ENCODE data around the gene POLR3F.
"Not testable (repeated sequence)": the region's sequence is repeated elsewhere in the genome, so short reads cannot be mapped to it uniquely, and the experiment has no call there.

Gene POLR3F

GRCh38 chr20:18481596-18481995 lies 14.4 kb downstream of the POLR3F start:
- Mint-ChIP-seq H3K27ac (no peak overlapping the region), H3K27me3 (no peaks in the 10 kb centered on the region), H3K36me3 (peaks cover 2% of the 10 kb centered on the region), H3K4me1 (ENCODE audit: low read depth) (no peaks in the 10 kb centered on the region), H3K9me3 (ENCODE audit: low read depth) (no peaks in the 10 kb centered on the region), H3K4me3 (no peak overlapping the region)

GRCh38 chr20:18488301-18488700 lies 21.1 kb downstream of the POLR3F start:
- no peaks in the 10 kb centered on the region for H3K9me3 Mint-ChIP-seq (ENCODE audit: low read depth)

DNA sequence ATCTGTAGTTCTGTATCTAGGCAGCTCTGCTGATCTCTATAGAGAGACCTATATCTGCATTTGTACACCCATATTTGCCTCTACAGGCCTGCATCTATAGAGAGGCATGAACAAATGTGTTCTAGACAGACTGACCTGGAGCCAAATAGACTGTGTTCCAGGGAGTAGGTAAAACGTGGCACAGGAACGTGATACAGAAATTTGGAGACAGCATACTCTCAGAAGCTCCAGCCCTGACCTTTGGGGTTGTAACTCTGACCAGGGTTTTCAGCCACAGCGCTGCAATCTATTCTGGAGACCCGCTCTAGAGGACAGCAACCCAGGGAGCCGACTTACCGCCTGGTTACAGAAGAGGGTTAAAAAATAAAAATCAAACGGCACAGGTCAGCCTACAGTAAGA lies 28.9 kb downstream of the POLR3F start:
- no peaks in the 10 kb centered on the region for H3K9me3 Mint-ChIP-seq (ENCODE audit: low read depth)
- H3K4me1 Mint-ChIP-seq (ENCODE audit: low read depth): peaks cover 18% of the 10 kb centered on the region
- H3K36me3 Mint-ChIP-seq: peaks cover 12% of the 10 kb centered on the region
- no peaks in the 10 kb centered on the region for H3K27me3 Mint-ChIP-seq
- H3K4me3 Mint-ChIP-seq: peak overlapping the region; percentile 97
- no peak overlapping the region for H3K27ac Mint-ChIP-seq

More at GRCh38 chr20:18488301-18488700, 21.1 kb downstream of the POLR3F start:
- peaks cover 1% of the 10 kb centered on the region for H3K4me1 Mint-ChIP-seq (ENCODE audit: low read depth)
- no peak overlapping the region for H3K27ac Mint-ChIP-seq
- H3K36me3 Mint-ChIP-seq: peaks cover 10% of the 10 kb centered on the region
- H3K27me3 Mint-ChIP-seq: no peaks in the 10 kb centered on the region
- H3K4me3 Mint-ChIP-seq: no peak overlapping the region

DNA sequence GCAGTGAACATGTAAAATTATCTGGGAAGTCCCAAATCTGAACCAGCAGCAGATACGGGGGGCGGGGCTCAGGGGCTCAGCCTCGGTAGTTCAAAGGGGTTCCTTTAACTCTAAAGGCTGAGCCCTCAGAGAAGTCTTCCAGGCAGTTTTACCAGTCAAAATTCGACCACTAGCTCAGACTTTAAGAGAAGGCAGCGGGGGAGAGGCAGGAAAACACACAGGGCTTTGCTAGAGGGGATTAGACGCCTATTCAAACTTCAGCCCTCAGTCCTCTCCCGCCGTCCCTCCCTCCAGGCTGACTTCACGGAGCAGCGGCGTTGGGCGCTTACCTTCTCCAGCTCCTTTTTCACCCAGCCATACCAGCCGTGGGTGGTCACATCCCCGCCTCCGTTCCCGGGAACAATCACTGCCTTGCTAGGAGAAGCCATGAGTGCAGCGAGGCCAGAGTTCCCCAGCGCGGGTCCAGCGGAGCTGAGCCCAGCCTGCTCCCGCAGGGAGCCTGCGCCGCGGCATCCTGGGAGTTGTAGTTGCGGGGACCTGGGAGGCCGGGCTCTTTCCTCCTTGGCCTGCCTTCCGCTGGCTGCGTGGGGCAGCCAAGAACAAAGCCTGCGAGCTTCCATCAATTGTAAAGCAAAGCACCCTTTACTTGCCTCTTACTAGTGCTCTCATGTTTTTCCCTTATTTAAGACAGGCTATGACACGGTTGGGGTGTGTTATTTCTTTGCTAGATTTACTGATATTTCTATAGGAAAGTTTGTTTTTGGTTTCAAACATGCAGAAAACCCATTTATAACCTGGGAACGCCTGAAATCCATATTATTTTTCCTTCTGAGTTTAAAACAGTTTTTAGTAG lies 29.8 kb downstream of the POLR3F start, which contains the start of gene RBBP9:
Gene RBBP9 (minus strand): TSS at position 486 of the 853 bp plus-strand sequence. CDS start 58 bp downstream, at position 428.
- H3K36me3 Mint-ChIP-seq: peaks cover 12% of the 10 kb centered on the region
- H3K4me3 Mint-ChIP-seq: peak within 1 kb of the TSS; percentile 97
- peak within 1 kb of the TSS; percentile 85 for H3K27ac Mint-ChIP-seq
- H3K4me1 Mint-ChIP-seq (ENCODE audit: low read depth): peaks cover 18% of the 10 kb centered on the region
- no peaks in the 10 kb centered on the region for H3K9me3 Mint-ChIP-seq (ENCODE audit: low read depth)
- no peaks in the 10 kb centered on the region for H3K27me3 Mint-ChIP-seq

- Mint-ChIP-seq H3K4me1 (ENCODE audit: low read depth) (peaks cover 18% of the 10 kb centered on the region), H3K4me3 (peak overlapping the region; percentile 97), H3K36me3 (peaks cover 9% of the 10 kb centered on the region), H3K27me3 (peaks cover 3% of the 10 kb centered on the region), H3K27ac (peak overlapping the region; percentile 85), H3K9me3 (ENCODE audit: low read depth) (no peaks in the 10 kb centered on the region)
Observed at GRCh38 chr20:18497603-18498002, 30.4 kb downstream of the POLR3F start.

DNA sequence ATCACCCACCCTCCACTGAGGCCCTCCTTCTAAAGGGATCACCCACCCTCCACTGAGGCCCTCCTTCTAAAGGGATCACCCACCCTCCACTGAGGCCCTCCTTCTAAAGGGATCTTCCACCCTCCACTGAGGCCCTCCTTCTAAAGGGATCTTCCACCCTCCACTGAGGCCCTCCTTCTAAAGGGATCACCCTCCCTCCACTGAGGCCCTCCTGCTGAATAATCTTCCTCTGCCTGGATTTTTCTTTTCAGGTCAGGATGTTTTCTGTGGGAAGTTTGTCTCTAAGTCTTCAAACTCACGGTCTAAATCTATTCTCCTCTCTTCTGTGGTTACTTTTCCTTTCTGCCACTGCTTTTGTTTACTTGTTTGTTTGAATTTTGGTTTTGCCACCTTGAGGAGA lies 34.5 kb downstream of the POLR3F start:
- H3K4me1 Mint-ChIP-seq (ENCODE audit: low read depth); H3K4me3 Mint-ChIP-seq; H3K27ac Mint-ChIP-seq; H3K36me3 Mint-ChIP-seq; H3K9me3 Mint-ChIP-seq (ENCODE audit: low read depth); H3K27me3 Mint-ChIP-seq: not testable (repeated sequence)

GRCh38 chr20:18504479-18505060 lies 37.4 kb downstream of the POLR3F start:
- H3K36me3 Mint-ChIP-seq: peaks cover 3% of the 10 kb centered on the region
- H3K9me3 Mint-ChIP-seq (ENCODE audit: low read depth): no peaks in the 10 kb centered on the region
- peaks cover 3% of the 10 kb centered on the region for H3K27me3 Mint-ChIP-seq
- no peak overlapping the region for H3K27ac Mint-ChIP-seq
- H3K4me3 Mint-ChIP-seq: no peak overlapping the region
- H3K4me1 Mint-ChIP-seq (ENCODE audit: low read depth): peaks cover 23% of the 10 kb centered on the region

DNA sequence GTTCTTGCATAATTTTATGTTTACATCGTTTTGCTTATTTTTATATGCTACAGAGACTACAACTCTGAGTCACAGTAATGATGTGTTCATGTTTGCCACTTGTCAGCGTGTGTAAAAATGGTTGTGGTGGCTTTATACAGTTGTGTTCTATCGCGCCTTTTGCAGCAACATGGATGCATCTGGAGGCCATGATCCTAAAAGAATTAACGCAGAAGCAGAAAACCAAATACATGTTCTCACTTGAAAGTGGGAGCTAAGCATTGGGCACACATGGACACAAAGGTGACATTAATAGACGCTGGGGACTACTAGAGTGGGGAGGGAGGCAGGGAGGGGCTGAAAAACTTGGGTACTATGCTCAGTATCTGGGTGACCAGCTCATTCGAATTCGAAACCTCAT lies 39.6 kb downstream of the POLR3F start:
- H3K36me3 Mint-ChIP-seq: peaks cover 7% of the 10 kb centered on the region
- no peaks in the 10 kb centered on the region for H3K9me3 Mint-ChIP-seq (ENCODE audit: low read depth)
- H3K4me3 Mint-ChIP-seq: peak overlapping the region; percentile 100
- H3K27ac Mint-ChIP-seq: peak overlapping the region; percentile 100
- peaks cover 3% of the 10 kb centered on the region for H3K27me3 Mint-ChIP-seq
- H3K4me1 Mint-ChIP-seq (ENCODE audit: low read depth): peaks cover 39% of the 10 kb centered on the region

DNA sequence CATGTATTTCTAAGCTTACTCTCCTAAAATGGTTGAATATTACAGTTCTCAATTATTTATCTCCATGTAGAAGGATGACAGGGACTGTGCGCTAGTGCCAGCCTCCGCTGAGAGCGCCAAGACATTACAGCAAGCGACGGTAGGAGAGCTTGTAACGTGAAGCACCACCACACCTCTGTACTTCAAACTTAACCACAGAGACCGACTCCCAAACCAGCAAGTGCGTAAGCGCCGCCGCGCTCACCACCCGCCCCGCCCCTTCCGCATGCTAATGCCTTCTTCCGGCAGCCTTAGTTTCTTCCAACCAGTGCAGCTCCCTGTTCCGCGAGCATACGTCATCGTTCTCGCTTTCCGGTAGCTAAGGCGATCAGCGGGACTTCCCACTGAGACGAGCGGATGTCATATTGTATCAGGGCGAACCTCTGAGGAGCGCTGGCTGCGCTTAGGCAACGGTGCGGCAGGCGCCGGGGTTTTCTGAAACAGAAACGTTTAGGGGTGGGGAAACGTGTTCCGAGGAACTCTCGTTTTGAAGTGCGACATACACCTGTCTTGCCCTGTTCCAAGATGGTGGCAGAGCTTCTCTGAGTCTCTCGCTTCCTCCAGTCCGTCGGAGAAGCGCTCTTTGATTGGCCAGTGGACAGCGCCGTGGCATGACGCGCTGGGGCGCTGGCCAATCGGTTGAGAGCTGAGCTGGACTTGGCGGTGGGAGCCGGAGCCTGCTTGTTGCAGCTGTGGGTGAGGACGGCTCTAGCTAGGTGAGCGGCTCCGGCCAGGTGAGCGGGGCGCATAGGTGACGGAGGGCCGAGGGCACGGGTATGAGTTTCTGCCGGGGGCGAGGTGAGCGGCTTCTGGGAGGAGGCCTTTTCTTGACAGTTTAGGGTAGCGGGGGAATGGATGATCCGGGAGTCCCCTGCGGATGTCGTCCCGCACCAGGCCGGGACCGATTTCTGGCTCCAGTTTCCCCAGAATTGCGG lies 40.3 kb downstream of the POLR3F start, which contains the start of gene SEC23B:
Gene SEC23B (plus strand): TSS at position 723 of the 974 bp plus-strand sequence. CDS start 2,896 bp downstream, outside the sequence.
- peaks cover 7% of the 10 kb centered on the region for H3K36me3 Mint-ChIP-seq
- peak within 1 kb of the TSS; percentile 100 for H3K27ac Mint-ChIP-seq
- peak within 1 kb of the TSS; percentile 100 for H3K4me3 Mint-ChIP-seq
- H3K27me3 Mint-ChIP-seq: no peaks in the 10 kb centered on the region
- H3K9me3 Mint-ChIP-seq (ENCODE audit: low read depth): no peaks in the 10 kb centered on the region
- peaks cover 41% of the 10 kb centered on the region for H3K4me1 Mint-ChIP-seq (ENCODE audit: low read depth)

- Mint-ChIP-seq H3K9me3 (ENCODE audit: low read depth) (no peaks in the 10 kb centered on the region), H3K36me3 (peaks cover 15% of the 10 kb centered on the region), H3K4me3 (no peak overlapping the region), H3K27ac (no peak overlapping the region), H3K4me1 (ENCODE audit: low read depth) (peaks cover 55% of the 10 kb centered on the region), H3K27me3 (no peaks in the 10 kb centered on the region)
Observed at GRCh38 chr20:18511571-18511970, 44.4 kb downstream of the POLR3F start.

GRCh38 chr20:18513208-18513607 lies 46.0 kb downstream of the POLR3F start:
- Mint-ChIP-seq H3K4me3 (no peak overlapping the region), H3K4me1 (ENCODE audit: low read depth) (peaks cover 43% of the 10 kb centered on the region), H3K9me3 (ENCODE audit: low read depth) (no peaks in the 10 kb centered on the region), H3K36me3 (peaks cover 14% of the 10 kb centered on the region), H3K27me3 (no peaks in the 10 kb centered on the region), H3K27ac (no peak overlapping the region)

DNA sequence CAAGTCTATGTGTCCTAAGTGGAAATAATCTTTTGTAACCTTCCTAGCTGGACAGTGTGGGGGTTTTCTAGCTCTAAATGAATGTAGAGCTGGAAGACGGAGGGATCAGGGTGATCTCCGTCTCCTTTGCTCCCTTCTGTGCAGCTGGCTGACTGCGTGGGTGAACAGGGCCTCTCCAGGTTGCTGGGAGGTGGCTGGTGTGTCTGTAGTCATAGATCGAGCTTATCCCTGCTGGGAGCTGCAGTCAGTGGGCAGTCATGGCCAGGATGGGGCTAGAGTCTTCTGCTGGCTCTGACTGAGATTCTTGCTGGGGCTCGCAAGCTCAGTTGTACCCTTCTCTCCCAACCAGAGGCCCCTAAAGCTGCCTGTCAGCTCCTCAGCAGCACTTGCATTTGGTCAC lies 46.9 kb downstream of the POLR3F start:
- Mint-ChIP-seq H3K27ac (peak overlapping the region; percentile 22), H3K27me3 (no peaks in the 10 kb centered on the region), H3K9me3 (ENCODE audit: low read depth) (no peaks in the 10 kb centered on the region), H3K4me1 (ENCODE audit: low read depth) (peaks cover 35% of the 10 kb centered on the region), H3K4me3 (no peak overlapping the region), H3K36me3 (peaks cover 12% of the 10 kb centered on the region)

- Mint-ChIP-seq H3K4me3 (no peak overlapping the region), H3K27me3 (no peaks in the 10 kb centered on the region), H3K9me3 (ENCODE audit: low read depth) (no peaks in the 10 kb centered on the region), H3K4me1 (ENCODE audit: low read depth) (peaks cover 24% of the 10 kb centered on the region), H3K27ac (no peak overlapping the region), H3K36me3 (peaks cover 11% of the 10 kb centered on the region)
Observed at GRCh38 chr20:18515973-18516372, 48.8 kb downstream of the POLR3F start.

GRCh38 chr20:18522066-18522465 lies 54.9 kb downstream of the POLR3F start:
- not testable (repeated sequence) for H3K9me3 Mint-ChIP-seq (ENCODE audit: low read depth); H3K36me3 Mint-ChIP-seq; H3K4me1 Mint-ChIP-seq (ENCODE audit: low read depth); H3K4me3 Mint-ChIP-seq; H3K27ac Mint-ChIP-seq; H3K27me3 Mint-ChIP-seq
